T-helper 1 cell (primary cell): ENCODE data around the gene TDRD3.

ENCODE experiments used
- DNase-seq, 5 donors: peaks; one replicate each; pipeline ENCODE4 v3.0.0-alpha.2; 2012 to 2020

Gene TDRD3

GRCh38 chr13:60583196-60583888 lies 186.3 kb downstream of the TDRD3 start:
- DNase-seq, result no peak

GRCh38 chr13:60583911-60584753 lies 187.1 kb downstream of the TDRD3 start:
- DNase-seq, result peak in 1 of 5 donors; percentile 4

GRCh38 chr13:60584976-60585375 lies 188.0 kb downstream of the TDRD3 start:
- DNase-seq, result no peak

- DNase-seq, result no peak
These were observed 194.1 kb downstream of the TDRD3 start for GRCh38 chr13:60590800-60591747.

DNA sequence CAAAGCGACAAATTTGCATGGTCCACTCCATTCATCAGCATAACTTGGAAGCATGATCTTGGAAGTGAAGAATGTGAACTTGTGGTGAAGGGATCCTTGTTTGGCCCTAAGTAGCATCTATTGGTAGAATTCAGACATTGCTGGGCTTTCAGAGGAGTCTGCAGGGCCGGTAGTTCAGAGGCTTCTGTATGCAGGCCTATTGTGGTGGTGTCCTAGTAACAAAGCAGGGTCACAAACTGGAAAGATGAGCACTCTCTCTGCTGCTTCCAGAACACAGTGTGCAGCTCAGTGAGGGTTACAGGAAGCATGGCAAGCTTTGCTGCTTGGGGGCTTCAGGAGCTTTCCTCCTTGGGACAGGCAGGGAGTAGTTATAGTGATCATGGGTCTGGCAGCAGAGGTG lies 206.0 kb downstream of the TDRD3 start:
- DNase-seq, result no peak

DNA sequence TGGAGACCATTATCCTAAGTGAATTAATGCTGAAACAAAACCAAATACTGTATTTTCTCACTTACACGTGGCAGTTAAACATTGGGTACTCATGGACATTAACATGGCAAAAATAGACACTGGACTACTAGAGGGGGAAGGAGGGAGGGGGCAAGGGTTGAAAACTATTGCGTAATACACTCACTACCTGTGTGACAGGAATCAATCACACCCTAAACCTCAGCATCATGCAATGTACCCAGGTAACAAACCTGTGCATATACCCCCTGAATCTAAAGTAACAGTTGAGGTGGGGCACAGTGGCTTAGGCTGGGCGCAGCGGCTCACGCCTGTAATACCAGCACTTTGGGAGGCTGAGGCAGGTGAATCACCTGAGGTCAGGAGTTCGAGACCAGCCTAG lies 207.0 kb downstream of the TDRD3 start:
- DNase-seq, result no peak

- DNase-seq, result no peak
These were observed 211.9 kb downstream of the TDRD3 start for GRCh38 chr13:60608954-60609353.

DNA sequence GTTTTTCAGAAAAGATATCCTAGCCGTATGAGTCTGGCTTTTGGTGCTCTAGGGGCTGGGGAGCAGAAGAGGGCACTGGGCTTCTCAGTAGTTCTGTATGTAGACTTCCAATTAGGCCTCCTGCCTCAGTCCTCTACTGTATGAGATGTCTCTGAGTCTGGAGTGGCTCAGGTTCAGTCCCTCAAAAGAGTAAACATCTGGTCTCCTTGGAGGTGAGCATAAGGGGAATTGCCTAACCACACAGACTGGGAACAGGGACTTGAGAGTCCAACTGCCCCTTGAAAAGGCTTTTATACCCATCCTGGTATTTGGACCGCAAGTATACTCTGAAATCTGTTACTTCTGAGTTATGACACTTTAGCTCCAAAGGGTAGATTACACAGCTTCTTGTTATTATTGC lies 214.5 kb downstream of the TDRD3 start:
- DNase-seq, result no peak

DNA sequence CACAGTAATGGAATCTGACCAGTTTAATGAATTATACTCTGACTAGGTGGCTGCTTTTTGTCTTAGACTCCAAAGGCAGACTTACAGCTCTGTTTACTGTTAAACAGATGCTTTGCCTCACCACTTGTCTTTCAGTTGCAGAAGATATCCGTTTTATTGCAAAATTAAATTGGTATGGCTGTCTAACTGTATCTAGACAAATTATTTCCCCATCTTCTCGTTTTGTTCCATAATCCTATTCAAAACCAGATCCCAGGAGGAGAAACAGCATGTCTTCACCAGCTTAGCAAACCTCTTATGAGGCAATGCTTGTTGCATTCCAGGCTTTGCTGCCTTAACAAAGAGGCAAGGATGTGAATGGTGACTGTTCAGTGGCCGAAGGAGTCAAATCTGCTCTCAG lies 215.6 kb downstream of the TDRD3 start:
- DNase-seq, result no peak

DNA sequence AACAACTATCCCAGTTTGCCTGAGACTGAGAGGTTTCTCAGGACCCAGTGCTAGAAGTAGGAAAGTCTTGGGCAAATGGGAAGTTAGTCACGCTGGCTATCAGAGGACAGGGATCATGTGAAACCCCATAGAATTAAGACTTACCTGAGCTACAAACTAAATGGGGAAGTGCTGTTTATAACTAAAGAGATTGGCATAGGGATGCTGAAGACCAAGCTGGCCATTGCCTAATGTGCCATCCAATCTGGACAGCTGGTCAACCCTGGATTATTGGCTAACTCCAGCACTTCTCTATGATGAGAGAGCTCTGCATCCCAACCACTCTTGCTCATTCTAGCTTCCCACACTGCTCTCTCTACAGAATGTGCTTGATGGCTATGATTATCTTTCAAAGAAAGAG lies 216.1 kb downstream of the TDRD3 start:
- no peak for DNase-seq

DNA sequence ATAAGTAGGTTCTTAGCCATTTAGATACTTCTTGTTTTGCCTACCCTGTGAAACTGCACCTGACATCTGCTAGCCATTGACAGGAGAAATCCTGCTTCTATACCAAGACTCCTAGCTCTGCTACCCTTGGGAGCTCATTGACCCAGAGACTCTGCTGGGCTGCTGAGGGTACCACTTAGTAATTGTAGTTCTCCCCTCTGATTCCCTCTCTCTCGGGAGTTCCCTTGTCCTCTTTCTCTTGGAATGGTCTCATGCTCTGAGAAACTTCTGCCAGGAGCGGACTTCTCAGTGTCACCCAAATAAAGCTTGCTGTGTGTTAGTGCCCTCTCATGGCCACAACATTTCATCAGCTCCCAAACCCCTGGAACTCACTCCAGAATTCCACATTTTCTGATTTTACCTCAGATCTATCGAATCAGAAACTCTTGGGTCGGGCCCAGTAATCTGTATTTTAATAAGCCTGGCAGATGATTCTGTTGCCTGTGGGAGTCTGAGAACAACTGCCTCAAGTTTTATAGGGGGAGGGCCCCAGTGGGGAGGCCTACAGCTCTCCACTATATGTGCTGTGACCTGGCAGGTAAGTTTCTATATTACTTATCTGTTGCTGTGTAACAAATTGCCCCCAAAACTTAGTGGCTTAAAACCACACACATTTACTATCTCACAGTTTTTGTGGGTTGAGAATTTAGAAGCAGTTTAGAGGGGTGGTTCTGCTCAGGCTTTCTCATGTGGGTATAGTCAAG lies 221.1 kb downstream of the TDRD3 start:
- no peak for DNase-seq

GRCh38 chr13:60619461-60619860 lies 222.4 kb downstream of the TDRD3 start:
- no peak for DNase-seq

DNA sequence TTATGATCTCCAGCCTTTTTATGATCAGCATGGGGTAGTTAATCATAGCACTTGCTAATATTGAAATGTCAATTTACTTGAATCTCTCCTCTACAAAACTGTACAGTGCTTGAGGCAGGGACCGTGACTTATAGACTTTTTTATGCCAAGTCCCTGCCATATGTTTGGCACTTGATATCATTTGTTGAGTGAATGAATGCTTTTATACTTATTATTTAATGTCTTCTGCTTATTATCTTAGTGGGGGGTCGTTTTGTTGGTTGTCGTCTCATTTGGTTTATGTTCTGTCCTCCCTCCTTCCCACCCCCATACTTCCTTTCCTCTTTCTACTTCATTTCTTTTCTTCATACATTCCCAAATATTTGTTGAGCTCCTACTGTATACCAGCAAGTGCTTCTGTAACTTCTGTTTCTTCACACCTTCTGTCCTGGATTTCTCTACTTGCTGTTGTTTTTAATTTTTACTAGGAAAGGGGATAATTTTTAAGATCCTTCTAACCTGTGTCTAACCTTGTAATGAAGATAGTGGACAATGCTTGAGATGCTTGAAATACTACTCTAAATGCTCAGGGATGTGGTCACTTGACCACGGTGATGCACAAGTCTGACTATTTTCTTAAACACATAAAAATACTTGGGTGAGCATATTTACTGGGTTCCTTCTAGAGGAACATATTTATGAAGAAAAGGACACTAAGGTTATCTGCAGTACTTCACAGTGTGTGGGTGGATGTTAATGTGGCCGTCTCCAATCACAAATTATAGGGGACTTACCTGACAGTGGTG lies 223.8 kb downstream of the TDRD3 start:
- no peak for DNase-seq

DNA sequence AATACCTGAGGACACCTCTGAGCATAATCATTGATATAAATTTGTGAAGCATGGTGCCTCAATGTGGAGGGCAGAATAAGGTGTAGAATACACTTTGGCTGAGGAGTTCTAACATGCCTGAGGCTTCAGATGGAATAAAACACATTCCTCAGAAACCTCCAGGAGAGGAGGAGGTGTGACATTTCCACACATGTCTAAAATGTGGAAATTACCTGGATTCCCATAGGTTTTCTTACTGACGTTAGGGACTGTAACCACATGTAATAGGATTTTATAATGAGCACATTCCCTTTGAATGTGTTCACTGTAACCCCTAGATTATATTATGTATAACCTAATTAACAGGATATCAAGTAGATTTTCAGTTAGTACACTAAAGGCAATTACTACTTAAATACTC lies 226.1 kb downstream of the TDRD3 start:
- DNase-seq, result no peak
